Thyroid gland (tissue), 4 donors: ENCODE measurements around the gene CUL1.

Experiments
- POLR2A ChIP-seq, 2 donors: fragments of 450-650 bp; IDR thresholded peaks; one replicate each; pipeline ENCODE4 v1.6.1; 2017; ENCODE audit warnings: antibody characterized with exemption in 2 of 2, mild to moderate bottlenecking in 2 of 2, moderate library complexity in 1 of 2
- TF ChIP-seq, protein P1 (sequence below), 6 experiments: fragments of 200-600 bp in 3 of 6; fragments of 450-650 bp in 3 of 6; sonication (generic) in 3 of 6; IDR thresholded peaks; one replicate each; pipeline ENCODE4 v1.5.1; 2016 to 2019; ENCODE audit warnings: antibody characterized with exemption in 6 of 6, mild to moderate bottlenecking in 2 of 6, inconsistent platforms in 1 of 6, moderate library complexity in 1 of 6

DNA sequence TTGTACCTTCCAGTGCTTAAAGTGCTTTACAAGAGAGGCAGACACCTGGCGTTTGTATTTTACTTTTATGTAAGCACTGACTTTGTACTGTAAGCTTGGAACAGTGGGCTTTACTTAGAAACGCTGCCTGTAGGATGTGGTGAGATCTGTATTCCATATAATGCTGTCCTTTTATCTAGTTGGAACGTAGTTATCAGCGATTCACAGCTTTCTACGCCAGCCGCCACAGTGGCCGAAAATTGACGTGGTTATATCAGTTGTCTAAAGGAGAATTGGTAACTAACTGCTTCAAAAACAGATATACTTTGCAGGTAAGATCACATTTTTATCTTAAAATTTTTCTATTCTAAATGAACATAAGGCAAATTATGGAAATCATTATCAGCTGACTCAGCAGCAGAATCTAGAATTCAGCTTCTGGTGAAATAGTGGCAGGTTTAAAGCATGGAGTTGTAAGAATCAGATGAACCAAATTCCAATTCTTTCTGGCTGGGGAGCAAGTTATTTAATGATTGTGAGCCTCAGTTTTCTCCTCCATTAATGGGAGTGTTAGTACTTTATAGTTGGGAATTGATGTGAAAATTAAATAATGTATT is 91.5 kb downstream of the CUL1 start:
- TF ChIP-seq, protein P1, sequence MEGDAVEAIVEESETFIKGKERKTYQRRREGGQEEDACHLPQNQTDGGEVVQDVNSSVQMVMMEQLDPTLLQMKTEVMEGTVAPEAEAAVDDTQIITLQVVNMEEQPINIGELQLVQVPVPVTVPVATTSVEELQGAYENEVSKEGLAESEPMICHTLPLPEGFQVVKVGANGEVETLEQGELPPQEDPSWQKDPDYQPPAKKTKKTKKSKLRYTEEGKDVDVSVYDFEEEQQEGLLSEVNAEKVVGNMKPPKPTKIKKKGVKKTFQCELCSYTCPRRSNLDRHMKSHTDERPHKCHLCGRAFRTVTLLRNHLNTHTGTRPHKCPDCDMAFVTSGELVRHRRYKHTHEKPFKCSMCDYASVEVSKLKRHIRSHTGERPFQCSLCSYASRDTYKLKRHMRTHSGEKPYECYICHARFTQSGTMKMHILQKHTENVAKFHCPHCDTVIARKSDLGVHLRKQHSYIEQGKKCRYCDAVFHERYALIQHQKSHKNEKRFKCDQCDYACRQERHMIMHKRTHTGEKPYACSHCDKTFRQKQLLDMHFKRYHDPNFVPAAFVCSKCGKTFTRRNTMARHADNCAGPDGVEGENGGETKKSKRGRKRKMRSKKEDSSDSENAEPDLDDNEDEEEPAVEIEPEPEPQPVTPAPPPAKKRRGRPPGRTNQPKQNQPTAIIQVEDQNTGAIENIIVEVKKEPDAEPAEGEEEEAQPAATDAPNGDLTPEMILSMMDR (IDR thresholded peaks at IDR 0.05), result no peak
- TF ChIP-seq POLR2A (IDR thresholded peaks at IDR 0.05), result no peak
